Measurements from ENCODE around the gene ZBTB45.

ZBTB45 gene

GRCh38 chr19:58519355-58520256 lies at the start of gene ZBTB45:
TSS of gene ZBTB45 (minus strand) at chr19:58519810. CDS start at chr19:58517673, 2,137 bp downstream.
- Histone ChIP-seq H3K36me3 (ENCODE audit: insufficient read depth, low read length) (no peaks in the 10 kb centered on the region), H3K9me3 (ENCODE audit: control insufficient read depth, insufficient read depth, low read length) (no peaks in the 10 kb centered on the region), H3K4me1 (ENCODE audit: insufficient read depth, low read length) (peaks cover 21% of the 10 kb centered on the region), H3K9ac (ENCODE audit: low read depth, low read length) (peak within 1 kb of the TSS; percentile 89)

DNA sequence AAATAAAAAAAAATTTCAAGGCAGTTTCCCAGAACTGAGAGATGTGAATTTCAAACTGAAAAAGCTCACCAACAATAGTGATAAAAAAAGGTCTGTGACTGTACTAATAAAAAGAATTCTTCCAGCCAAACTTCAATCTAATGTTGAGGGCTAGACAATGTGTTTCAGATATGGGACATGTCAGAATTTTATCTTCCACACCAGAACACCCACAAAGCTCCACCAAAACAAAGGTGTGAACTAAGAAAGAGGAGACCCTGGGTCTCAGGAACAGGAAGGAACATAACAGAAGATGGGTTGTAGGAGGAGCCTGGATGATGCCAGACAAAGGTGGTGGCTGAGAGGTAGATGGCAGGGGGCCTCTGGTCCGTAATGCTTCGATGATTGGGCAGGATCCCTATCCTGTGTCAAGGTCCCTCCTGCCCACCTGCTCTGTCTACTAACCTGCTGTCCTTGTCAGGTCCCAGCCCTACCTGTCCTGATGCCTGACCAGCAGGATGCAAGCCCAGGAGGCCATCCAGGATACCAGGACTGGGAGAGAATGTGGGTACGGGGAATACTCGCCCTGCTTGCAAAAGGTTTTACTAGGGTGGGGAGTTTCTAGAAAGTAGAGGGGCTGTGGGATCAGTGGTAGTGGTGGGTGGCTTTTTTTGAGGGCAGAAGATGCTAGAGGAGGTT lies 49.0 kb upstream of the ZBTB45 start:
- Histone ChIP-seq H3K9ac (ENCODE audit: low read depth, low read length) (no peak overlapping the region), H3K9me3 (ENCODE audit: control insufficient read depth, insufficient read depth, low read length) (no peaks in the 10 kb centered on the region), H3K4me1 (ENCODE audit: insufficient read depth, low read length) (peaks cover 4% of the 10 kb centered on the region; the same call in 1 of the 2 replicates), H3K36me3 (ENCODE audit: insufficient read depth, low read length) (no peaks in the 10 kb centered on the region; the same call in 1 of the 2 replicates)

DNA sequence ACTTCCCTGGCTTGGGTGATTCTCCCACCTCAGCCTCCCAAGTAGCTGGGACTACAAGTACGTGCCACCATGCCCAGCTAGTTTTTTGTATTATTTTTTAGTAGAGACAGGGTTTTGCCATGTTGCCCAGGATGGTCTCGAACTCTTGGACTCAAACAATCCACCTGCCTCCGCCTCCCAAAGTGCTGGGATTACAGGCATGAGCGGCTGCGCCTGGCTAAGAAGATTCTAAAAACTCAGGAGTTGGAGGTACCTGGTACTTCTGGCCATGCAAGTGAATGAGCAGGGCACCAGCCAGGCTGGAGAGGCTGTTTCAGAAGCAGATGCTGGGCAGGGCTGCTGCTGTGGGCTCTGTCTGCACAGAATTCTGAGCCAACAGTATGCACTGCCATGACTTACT lies 47.4 kb upstream of the ZBTB45 start:
- Histone ChIP-seq H3K36me3 (ENCODE audit: insufficient read depth, low read length) (no peaks in the 10 kb centered on the region; the same call in 1 of the 2 replicates), H3K9ac (ENCODE audit: low read depth, low read length) (no peak overlapping the region), H3K4me1 (ENCODE audit: insufficient read depth, low read length) (peaks cover 3% of the 10 kb centered on the region; the same call in 1 of the 2 replicates), H3K9me3 (ENCODE audit: control insufficient read depth, insufficient read depth, low read length) (no peaks in the 10 kb centered on the region)

- Histone ChIP-seq H3K4me1 (ENCODE audit: insufficient read depth, low read length) (peaks cover 4% of the 10 kb centered on the region; the same call in 1 of the 2 replicates), H3K9ac (ENCODE audit: low read depth, low read length) (no peak overlapping the region), H3K36me3 (ENCODE audit: insufficient read depth, low read length) (no peaks in the 10 kb centered on the region; the same call in 1 of the 2 replicates), H3K9me3 (ENCODE audit: control insufficient read depth, insufficient read depth, low read length) (no peaks in the 10 kb centered on the region)
These were observed 44.2 kb upstream of the ZBTB45 start for GRCh38 chr19:58563823-58564222.

DNA sequence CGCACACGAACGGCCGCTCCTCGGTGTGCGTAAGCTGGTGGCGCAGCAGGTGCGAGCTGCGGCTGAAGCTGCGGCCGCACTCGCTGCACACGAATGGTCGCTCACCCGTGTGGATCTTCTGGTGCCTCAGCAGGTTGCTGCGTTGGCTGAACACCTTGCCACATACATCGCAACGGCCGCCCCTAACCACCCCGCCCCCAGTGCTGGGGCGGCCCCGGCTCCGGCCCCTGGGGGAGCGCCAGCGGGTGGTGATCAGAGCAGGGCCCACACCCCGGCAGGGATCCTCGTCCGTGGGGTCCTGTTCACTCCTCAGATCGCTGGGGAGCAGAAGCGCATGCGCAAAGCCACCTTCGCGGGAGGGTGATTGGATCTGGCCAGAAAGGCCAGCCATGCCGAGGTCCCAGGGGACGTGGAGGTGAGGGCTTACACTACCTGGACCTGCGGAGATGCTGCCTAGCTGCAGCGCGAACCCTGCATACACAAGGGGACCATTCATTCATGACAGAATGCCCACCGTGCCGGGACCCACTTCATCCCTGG lies 43.5 kb upstream of the ZBTB45 start:
- H3K9ac ChIP-seq (ENCODE audit: low read depth, low read length), result no peak overlapping the region
- H3K4me1 ChIP-seq (ENCODE audit: insufficient read depth, low read length), result peaks cover 4% of the 10 kb centered on the region; the same call in 1 of the 2 replicates
- no peaks in the 10 kb centered on the region for H3K36me3 ChIP-seq (ENCODE audit: insufficient read depth, low read length)
- H3K9me3 ChIP-seq (ENCODE audit: control insufficient read depth, insufficient read depth, low read length), result no peaks in the 10 kb centered on the region

DNA sequence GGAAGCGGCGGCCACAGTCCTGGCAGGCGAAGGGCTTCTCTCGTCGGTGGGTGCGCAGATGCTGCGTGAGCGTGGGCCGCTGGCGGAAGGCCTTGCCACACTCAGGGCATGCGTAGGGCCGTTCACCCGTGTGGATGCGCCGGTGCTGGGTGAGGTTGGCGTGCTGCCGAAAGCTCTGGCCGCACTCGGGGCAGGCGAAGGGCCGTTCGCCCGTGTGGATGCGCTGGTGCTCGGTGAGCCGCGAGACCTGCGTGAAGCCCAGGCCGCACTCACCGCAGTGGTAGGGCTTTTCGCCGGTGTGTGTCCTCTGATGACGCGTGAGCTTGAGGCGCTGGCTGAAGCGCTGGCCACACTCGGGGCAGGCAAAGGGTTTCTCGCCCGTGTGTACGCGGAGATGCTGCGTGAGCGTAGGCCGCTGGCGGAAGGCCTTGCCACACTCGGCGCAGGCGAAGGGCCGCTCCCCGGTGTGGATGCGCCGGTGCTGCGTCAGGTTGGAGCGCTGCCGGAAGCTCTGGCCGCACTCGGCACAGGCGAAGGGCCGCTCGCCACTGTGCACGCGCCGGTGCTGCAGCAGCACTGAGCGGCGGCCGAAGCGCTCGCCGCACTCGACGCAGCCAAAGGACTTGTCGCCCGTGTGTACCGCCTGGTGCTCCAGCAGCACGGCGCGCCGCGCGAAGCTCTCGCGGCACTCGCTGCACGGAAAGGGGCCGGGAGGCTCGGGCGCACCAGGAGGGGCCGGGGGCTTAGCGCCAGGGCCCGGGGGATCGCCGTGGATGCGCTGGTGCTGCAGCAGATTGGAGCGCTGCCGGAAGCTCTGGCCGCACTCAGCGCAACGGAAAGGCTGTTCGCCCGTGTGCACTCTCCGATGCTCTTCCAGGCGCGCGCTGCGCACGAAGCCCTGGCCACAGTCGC lies 42.8 kb upstream of the ZBTB45 start:
- Histone ChIP-seq H3K9me3 (ENCODE audit: control insufficient read depth, insufficient read depth, low read length) (no peaks in the 10 kb centered on the region), H3K36me3 (ENCODE audit: insufficient read depth, low read length) (no peaks in the 10 kb centered on the region), H3K9ac (ENCODE audit: low read depth, low read length) (no peak overlapping the region), H3K4me1 (ENCODE audit: insufficient read depth, low read length) (peaks cover 4% of the 10 kb centered on the region; the same call in 1 of the 2 replicates)

DNA sequence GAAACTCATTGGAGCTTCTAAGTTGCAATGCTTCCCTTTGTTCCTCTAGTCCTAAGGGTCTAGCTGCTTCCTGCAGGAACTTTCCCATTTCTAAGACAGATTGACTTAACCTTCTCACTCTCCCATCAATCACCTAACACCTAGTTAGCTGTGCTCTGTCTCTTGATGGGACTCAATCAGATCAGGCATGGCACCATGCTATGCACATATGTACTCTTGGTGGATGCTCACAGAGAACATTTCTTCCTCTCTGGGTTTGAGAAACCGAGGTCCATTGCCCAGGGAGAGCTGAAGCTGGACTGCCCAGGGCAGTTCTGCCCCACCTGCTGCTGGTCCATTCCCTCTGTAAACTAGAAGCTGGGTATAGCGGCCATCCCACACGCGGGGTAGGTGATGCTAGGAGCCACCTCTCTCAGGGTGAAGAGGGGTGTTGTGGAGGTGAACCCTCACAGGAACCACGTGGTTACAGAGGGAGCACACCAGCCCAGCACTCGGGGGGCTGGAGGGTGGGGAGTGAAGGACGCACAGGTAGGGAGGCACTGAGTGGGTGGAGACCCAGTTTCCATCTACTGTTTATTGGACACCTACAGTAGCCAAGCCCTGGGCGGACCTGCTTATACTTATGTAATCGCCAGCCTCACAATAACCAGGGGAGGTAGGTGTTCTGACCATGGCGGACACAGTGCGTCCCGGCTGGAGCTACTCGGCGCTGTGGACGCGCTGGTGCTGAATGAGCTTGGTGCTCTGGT lies 41.9 kb upstream of the ZBTB45 start:
- Histone ChIP-seq H3K4me1 (ENCODE audit: insufficient read depth, low read length) (peaks cover 4% of the 10 kb centered on the region; the same call in 1 of the 2 replicates), H3K9ac (ENCODE audit: low read depth, low read length) (no peak overlapping the region), H3K36me3 (ENCODE audit: insufficient read depth, low read length) (no peaks in the 10 kb centered on the region; the same call in 1 of the 2 replicates), H3K9me3 (ENCODE audit: control insufficient read depth, insufficient read depth, low read length) (no peaks in the 10 kb centered on the region)

DNA sequence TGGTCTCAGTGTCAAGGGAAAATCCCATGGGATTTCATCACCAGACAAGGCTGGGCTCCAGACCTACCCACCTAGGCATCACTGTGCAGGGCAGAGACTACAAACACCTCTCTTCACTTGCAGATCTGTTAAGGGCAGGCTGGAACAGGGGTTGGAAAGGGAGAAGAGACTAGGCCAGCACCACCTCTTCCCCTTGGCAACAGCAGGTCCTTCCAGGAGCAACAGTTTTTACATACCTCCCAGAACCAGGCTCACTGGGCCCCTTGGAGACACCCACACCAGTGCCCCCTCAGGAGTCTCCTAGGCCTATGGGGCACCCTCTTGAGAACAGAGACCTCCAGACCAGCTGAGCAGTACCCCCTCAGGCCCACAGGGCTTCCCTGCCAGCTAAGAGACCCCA lies 41.3 kb upstream of the ZBTB45 start:
- H3K36me3 ChIP-seq (ENCODE audit: insufficient read depth, low read length), result peaks cover 2% of the 10 kb centered on the region; the same call in 1 of the 2 replicates
- peaks cover 4% of the 10 kb centered on the region; the same call in 1 of the 2 replicates for H3K4me1 ChIP-seq (ENCODE audit: insufficient read depth, low read length)
- no peaks in the 10 kb centered on the region for H3K9me3 ChIP-seq (ENCODE audit: control insufficient read depth, insufficient read depth, low read length)
- no peak overlapping the region for H3K9ac ChIP-seq (ENCODE audit: low read depth, low read length)

DNA sequence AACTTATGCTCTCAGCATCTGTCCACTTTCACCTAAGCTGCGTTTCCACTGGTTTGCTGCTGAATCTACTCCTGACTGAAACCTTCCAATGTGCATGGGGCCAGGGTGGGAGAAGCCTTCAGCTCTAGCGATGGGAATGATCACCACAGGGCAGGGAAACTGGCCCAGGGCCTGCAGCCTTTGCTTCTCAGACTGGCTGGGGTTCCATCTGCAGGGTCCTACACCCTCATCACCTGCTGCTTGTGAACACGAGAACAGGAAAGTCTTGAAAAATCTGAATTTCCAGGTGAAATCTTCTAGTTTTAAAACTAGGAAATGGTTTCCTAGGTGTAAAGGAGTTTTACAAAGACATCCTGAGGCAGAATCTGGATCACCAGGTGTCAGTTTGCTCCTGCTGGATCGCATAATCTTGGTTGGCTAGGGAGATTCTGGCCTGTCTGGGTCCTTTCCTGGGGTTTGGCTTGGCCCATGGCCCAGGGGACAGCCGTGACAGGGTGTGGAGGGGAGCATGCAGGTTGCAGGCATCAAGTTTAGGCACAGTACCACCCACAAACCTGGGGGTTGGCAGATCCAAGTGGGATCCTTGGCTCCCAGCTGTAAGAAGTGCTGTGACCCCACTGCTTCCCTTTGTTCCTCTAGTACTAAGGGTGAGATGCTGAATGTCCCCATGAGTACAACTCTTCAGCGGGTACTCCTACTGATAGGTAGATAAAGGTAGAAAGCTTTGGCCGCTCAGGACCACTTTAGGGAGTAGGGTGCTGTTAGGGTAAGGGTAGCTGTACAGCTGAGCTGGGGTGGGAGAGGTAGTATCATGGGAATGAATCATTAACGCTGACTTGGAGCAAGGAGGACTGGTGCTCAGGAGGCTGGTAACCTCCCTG lies 40.6 kb upstream of the ZBTB45 start:
- H3K9me3 ChIP-seq (ENCODE audit: control insufficient read depth, insufficient read depth, low read length), result no peaks in the 10 kb centered on the region

GRCh38 chr19:58559275-58560006 lies 39.8 kb upstream of the ZBTB45 start:
- Histone ChIP-seq H3K9me3 (ENCODE audit: control insufficient read depth, insufficient read depth, low read length) (no peaks in the 10 kb centered on the region), H3K9ac (ENCODE audit: low read depth, low read length) (peak overlapping the region; percentile 75), H3K36me3 (ENCODE audit: insufficient read depth, low read length) (peaks cover 2% of the 10 kb centered on the region; the same call in 1 of the 2 replicates), H3K4me1 (ENCODE audit: insufficient read depth, low read length) (peaks cover 4% of the 10 kb centered on the region; the same call in 1 of the 2 replicates)

More for the DNA sequence above, 40.6 kb upstream of the ZBTB45 start:
- Histone ChIP-seq H3K36me3 (ENCODE audit: insufficient read depth, low read length) (peaks cover 2% of the 10 kb centered on the region; the same call in 1 of the 2 replicates), H3K9ac (ENCODE audit: low read depth, low read length) (peak overlapping the region; percentile 75), H3K4me1 (ENCODE audit: insufficient read depth, low read length) (peaks cover 4% of the 10 kb centered on the region; the same call in 1 of the 2 replicates)

GRCh38 chr19:58558623-58559274 lies 39.1 kb upstream of the ZBTB45 start:
- Histone ChIP-seq H3K9me3 (ENCODE audit: control insufficient read depth, insufficient read depth, low read length) (no peaks in the 10 kb centered on the region), H3K36me3 (ENCODE audit: insufficient read depth, low read length) (peaks cover 2% of the 10 kb centered on the region; the same call in 1 of the 2 replicates), H3K4me1 (ENCODE audit: insufficient read depth, low read length) (peaks cover 4% of the 10 kb centered on the region; the same call in 1 of the 2 replicates), H3K9ac (ENCODE audit: low read depth, low read length) (peak overlapping the region; percentile 75)

Measured in ES-I3 (cell line).